ENCODE data around the gene MAML3.

The MAML3 gene

DNA sequence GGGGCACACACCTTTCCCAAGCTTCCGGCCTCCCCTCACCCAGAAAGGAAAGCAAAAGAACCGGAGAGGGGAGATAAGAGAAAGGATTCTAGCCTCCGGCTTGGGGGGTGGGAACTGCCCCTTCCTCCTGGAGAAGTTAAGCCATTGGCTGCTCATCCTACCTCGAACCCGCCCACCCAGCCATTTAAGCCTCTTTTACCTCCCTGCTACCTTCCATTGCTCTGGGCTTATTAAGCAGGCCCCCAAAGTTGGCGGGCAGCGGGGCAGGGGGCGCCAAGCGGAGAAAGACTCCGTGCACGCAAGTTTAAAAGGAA lies 2.3 kb downstream of the MAML3 start:
- peaks cover 0 to 8% (median 2%) of the 10 kb centered on the region in 4 donors for H3K4me1 ChIP-seq
- no peaks in the 10 kb centered on the region for H3K27me3 ChIP-seq
- peak overlapping the region; percentile 96 for H3K27ac ChIP-seq
- peak overlapping the region; percentile 76 to 91 for H3K4me3 ChIP-seq
- no peaks in the 10 kb centered on the region for H3K36me3 ChIP-seq
- TF ChIP-seq, protein P1, sequence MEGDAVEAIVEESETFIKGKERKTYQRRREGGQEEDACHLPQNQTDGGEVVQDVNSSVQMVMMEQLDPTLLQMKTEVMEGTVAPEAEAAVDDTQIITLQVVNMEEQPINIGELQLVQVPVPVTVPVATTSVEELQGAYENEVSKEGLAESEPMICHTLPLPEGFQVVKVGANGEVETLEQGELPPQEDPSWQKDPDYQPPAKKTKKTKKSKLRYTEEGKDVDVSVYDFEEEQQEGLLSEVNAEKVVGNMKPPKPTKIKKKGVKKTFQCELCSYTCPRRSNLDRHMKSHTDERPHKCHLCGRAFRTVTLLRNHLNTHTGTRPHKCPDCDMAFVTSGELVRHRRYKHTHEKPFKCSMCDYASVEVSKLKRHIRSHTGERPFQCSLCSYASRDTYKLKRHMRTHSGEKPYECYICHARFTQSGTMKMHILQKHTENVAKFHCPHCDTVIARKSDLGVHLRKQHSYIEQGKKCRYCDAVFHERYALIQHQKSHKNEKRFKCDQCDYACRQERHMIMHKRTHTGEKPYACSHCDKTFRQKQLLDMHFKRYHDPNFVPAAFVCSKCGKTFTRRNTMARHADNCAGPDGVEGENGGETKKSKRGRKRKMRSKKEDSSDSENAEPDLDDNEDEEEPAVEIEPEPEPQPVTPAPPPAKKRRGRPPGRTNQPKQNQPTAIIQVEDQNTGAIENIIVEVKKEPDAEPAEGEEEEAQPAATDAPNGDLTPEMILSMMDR (IDR thresholded peaks at IDR 0.05): no peak
- H3K9me3 ChIP-seq: no peaks in the 10 kb centered on the region
- peak; percentile 84 to 89 for DNase-seq
- intact Hi-C loops (cut with DNase I; ENCODE audit: low total_unique reads): loop anchor here (2.0 kb wide), 1 partner anchor 101 kb away; no protein-coding TSS in a partner anchor

DNA sequence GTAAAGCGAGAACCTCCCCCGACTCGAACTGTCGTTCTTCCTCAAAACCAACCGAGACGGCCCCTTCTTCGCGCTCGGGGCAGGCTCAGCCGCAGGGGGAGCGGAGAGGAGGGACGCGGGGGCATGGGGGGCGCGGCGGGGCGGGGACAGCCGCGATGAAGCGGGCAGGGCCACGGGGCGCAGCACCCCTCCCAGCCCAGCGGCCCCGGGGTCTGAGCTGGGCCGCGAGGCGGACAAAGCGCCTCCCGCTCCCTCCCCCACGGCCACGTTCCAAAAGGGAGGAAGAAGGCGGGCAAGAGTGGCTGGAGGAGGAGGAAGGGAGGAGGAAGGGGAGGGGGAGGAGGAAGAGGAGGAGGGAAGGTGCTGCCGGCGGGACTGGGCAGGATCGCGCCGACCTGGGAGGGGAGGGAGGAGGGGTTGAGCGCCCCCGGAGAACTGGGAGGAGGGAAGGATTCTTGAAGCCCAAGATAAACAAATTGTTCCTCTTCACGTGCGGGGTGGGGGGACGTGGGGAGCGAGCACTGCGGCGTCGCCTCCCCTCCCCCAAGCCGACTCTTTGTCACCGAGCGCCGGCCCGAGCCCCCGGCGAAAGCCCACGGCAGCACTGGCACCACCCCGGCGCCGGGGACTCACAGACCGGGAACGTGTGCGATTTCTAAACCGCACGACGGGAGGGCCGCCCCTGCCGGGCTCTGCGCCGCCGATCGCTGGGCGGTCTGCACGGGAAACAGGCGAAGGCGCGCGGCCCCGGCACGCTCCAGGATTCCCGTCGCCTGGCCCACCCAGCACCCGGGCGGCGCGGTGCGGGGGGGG lies 2.9 kb downstream of the MAML3 start:
- no peaks in the 10 kb centered on the region for H3K36me3 ChIP-seq

DNA sequence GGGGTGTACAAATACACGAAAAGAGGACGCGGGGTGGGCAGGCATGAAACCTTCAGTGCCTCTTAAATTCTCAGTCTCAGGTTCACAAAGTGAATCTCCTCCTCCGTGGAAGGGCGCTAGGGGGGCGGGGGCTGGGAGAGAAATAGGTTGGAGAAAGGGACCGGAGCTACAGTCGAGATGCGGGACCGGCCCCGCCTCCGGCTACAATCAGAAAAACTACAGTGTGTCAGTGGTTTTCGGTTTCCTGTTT lies 3.4 kb downstream of the MAML3 start:
- TF ChIP-seq, protein P1 (IDR thresholded peaks at IDR 0.05): no peak

More for the DNA sequence above, 2.9 kb downstream of the MAML3 start:
- TF ChIP-seq, protein P1 (IDR thresholded peaks at IDR 0.05): no peak
- peak overlapping the region; percentile 96 for H3K27ac ChIP-seq
- no peaks in the 10 kb centered on the region for H3K27me3 ChIP-seq
- H3K4me1 ChIP-seq: peaks cover 0 to 7% (median 2%) of the 10 kb centered on the region in 4 donors
- intact Hi-C loops (cut with DNase I; ENCODE audit: low total_unique reads): loop anchor here (2.0 kb wide), 1 partner anchor 102 kb away; no protein-coding TSS in a partner anchor
- peak overlapping the region; percentile 76 to 91 for H3K4me3 ChIP-seq
- peak; percentile 91 to 96 for DNase-seq
- no peaks in the 10 kb centered on the region for H3K9me3 ChIP-seq

DNA sequence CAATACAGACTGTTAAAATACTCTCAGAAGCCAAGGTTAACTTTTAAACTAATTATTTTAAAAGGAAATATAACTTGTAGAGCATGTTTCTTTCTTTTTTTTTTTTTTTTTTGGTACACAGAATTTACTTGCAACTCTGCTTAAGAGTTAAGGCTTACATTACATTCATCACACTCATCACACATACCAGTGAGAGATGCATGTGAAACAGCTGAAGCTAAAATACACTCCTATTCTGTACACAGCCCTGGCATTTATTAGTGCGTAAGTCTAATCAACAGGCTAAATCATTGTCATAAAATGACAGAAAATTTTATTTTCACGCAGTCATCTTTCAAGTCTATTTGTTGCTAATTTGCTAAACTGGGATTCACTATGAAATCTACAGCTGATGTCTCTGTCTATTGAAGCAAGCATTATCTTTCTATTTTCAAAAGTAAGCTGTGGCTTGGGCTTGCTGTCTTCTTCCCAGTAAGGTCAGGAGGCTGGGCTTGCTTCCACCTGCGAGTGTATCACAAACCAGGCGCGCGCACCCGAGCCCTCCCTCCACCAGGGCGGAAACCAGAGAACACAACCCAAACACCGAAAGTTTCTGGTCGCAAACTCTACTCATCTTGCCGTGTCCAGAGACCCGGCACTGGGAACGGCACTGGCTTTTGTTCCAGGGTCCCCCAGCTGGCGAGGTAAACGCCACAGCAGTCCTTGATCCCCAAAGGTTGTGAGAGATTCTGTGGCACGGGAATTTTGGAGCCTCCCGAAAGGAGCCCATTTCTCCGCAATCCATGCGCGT lies 3.9 kb downstream of the MAML3 start:
- intact Hi-C loops (cut with DNase I; ENCODE audit: low total_unique reads): loop anchor here (2.0 kb wide), 1 partner anchor 103 kb away; no protein-coding TSS in a partner anchor
- peak; percentile 75 to 83 for DNase-seq

More for the DNA sequence above, 3.4 kb downstream of the MAML3 start:
- peak in 1 of 2 donors; percentile 88 for DNase-seq
- H3K36me3 ChIP-seq: no peaks in the 10 kb centered on the region
- no peaks in the 10 kb centered on the region for H3K9me3 ChIP-seq
- H3K4me1 ChIP-seq: peaks cover 0 to 7% (median 2%) of the 10 kb centered on the region in 4 donors
- intact Hi-C loops (cut with DNase I; ENCODE audit: low total_unique reads): loop anchor here (2.0 kb wide), 1 partner anchor 102 kb away; no protein-coding TSS in a partner anchor
- no peaks in the 10 kb centered on the region for H3K27me3 ChIP-seq
- peak overlapping the region; percentile 96 for H3K27ac ChIP-seq
- peak overlapping the region; percentile 76 to 91 for H3K4me3 ChIP-seq

DNA sequence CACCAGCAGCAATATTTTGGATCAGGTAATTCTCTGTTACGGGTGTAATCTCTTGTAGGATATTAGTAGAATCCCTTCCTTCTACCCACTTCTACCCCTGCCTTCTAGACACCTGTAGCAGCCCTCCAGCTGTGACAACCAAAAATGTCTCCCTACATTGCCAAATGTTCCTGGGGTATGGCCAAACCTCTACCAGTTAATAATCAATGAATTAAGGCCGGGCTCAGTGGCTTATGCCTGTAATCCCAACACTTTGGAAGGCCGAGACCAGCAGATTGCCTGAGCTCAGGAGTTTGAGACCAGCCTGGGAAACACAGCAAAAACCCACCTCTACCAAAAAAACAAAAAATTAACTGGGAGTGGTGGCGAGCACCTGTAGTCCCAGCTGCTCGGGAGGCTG lies 9.9 kb downstream of the MAML3 start:
- Histone ChIP-seq H3K4me3 (no peak overlapping the region), H3K27ac (no peak overlapping the region), H3K36me3 (no peaks in the 10 kb centered on the region), H3K9me3 (no peaks in the 10 kb centered on the region), H3K27me3 (no peaks in the 10 kb centered on the region), H3K4me1 (peaks cover 0 to 3% (median 0%) of the 10 kb centered on the region in 4 donors)
- DNase-seq: no peak
- intact Hi-C loops (cut with DNase I; ENCODE audit: low total_unique reads): no loop called here
- TF ChIP-seq, protein P1 (IDR thresholded peaks at IDR 0.05): no peak

More for the DNA sequence above, 3.9 kb downstream of the MAML3 start:
- Histone ChIP-seq H3K4me1 (peaks cover 0 to 7% (median 2%) of the 10 kb centered on the region in 4 donors), H3K4me3 (peak overlapping the region; percentile 76 to 91), H3K9me3 (no peaks in the 10 kb centered on the region), H3K36me3 (no peaks in the 10 kb centered on the region), H3K27ac (peak overlapping the region; percentile 96), H3K27me3 (no peaks in the 10 kb centered on the region)
- TF ChIP-seq, protein P1 (IDR thresholded peaks at IDR 0.05): peak; percentile 29 to 32

Measured in tibial artery (tissue), 4 donors.